Stimulated activated CD4-positive, alpha-beta T cell treated with anti-CD3 and anti-CD28 coated beads, Interleukin-12 subunit alpha, Interleukin-12 subunit beta, amount 100 ng/mL, for 4 hours (primary cell): ENCODE measurements around the gene IRF4.

ENCODE experiments used
- DNase-seq: peaks from one replicate; pipeline ENCODE4 v3.0.0-alpha.2; 2020

IRF4 gene

DNA sequence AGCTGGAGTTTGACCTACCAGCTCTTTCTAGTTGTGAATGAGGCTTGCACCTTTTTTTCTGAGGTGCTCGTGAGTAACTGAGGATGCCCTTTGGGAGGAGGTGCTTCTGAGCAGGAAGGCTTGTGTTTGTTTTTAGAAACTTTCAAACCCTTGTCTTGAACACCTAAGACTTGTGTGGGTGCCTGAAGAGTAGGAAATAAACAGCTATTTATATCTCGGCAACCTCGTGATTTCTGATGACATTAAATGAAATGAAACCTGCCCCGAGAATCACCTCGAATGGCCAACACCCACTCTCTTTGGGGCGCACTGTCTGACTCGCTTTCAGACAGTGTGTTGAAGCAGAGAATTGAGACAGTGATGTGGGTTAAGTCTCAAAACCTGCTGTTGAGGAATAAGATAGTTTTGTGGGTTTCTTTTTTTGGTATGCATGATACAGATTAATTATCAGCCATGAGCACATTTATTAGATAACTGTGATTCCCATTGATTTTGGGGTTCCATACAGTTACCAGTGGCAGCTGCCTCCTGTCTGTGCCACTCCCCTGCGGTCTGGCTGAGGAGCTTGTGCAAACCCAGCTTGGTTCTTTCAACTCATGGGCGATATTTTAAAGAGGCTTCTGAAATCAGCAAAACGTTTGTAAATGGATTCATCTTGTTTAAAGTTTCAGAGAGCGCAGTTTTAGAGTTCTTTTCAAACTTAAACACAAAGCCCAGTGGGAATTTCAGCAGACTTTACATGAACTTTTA is 8.4 kb downstream of the IRF4 start:
- no peak for DNase-seq

DNA sequence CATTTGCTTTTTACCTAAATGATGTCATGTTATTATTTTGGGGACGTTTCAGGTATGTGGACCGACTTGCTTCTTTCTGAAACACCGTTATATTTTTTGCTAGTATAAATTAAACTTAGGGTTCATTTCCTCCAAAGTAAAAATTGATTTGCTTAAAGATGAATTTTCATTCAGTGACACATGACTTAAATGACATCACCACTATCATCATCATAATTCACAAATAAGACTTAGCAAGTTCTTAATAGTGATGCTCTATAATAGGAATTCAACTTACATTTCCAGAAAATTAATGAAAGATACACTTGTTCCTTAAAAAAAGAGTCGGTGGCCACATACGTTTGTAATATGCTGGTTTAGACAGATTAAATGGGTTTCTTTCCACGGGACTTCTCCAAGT is 9.3 kb downstream of the IRF4 start:
- no peak for DNase-seq

DNA sequence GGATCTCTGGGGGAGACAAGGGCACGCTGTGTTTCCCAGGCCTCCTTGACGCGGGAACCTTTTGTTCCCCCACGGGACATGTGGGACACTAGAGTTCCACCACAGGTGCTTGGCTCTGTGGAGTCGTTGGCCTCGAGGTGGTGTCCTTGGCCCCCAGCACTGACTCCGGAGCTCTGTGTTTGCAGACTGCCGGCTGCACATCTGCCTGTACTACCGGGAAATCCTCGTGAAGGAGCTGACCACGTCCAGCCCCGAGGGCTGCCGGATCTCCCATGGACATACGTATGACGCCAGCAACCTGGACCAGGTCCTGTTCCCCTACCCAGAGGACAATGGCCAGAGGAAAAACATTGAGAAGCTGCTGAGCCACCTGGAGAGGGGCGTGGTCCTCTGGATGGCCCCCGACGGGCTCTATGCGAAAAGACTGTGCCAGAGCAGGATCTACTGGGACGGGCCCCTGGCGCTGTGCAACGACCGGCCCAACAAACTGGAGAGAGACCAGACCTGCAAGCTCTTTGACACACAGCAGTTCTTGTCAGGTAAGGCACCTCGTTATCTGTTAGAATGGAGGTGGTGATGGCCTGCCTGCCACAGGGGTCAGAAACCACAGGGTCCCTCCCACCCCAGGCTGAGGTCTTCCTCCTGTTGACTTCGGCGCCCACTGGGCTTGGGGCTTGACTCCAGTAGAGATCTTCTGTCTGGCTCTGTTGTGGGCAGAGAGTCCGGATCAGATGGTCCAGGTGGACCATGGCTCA is 9.9 kb downstream of the IRF4 start:
- no peak for DNase-seq

DNA sequence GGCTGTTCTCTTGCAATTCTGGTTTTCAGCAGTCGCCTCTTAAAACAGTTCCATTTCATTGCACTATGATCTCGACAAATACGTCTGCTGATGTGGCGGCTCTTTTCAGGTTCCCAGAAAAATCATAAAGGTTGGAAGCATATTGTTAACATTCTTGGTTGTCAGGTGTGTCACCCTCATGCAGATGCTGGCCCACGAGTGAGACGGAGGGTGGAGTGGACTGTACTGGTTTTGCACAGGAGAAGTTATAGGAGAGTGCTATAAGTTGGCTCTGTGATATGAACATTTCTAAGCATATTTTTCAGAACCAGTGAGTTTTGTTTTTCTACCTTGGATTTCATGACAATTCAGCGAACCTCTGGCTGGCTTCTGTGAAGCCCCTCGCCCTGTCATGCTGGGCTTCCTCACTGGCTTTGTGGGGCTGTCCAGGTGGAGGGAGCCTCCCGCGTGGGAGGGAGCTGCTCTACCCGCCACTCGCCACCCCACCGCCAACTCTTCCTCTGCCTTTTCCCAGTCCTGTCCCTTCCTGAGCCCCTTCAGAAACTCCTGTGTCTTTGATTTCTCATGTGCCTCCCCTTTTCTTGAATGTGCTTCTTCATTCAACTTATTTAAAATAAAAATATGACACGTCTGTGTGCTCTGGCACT is 10.6 kb downstream of the IRF4 start:
- DNase-seq, result no peak

DNA sequence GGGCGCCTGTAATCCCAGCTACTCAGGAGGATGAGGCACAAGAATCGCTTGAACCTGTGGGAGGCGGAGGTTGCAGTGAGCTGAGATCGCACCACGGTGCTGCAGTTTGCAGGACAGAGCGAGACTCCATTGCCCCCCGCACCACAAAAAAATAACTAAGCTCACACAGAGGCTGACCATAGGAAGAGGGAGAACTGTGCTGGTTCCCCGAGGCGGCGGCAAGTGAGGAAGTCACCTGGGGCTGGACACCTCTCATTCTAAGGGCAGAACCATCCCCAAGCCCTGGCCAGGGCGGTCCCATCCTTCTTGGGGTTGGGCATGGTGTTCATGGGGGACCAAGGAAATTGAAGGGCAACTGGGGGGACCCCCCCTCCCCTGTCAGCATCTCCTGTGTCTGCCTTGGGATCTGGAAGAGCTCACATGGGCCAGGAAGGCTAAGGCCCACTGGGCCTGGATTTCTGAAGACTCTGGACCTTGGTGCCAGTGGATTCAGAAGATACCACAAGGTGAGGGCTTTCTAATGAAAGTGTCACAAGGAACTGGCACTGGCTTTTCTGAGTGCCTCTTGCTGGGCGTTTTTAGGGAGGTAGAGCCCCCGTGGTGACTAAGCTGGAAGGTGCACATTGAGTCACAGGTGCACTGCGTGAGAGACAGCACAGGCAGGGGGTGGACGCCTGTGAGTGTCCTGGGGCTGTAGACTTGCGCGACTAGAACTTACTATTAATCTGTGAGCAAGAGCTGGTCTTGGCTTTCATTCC is 11.5 kb downstream of the IRF4 start:
- DNase-seq, result peak; percentile 56

DNA sequence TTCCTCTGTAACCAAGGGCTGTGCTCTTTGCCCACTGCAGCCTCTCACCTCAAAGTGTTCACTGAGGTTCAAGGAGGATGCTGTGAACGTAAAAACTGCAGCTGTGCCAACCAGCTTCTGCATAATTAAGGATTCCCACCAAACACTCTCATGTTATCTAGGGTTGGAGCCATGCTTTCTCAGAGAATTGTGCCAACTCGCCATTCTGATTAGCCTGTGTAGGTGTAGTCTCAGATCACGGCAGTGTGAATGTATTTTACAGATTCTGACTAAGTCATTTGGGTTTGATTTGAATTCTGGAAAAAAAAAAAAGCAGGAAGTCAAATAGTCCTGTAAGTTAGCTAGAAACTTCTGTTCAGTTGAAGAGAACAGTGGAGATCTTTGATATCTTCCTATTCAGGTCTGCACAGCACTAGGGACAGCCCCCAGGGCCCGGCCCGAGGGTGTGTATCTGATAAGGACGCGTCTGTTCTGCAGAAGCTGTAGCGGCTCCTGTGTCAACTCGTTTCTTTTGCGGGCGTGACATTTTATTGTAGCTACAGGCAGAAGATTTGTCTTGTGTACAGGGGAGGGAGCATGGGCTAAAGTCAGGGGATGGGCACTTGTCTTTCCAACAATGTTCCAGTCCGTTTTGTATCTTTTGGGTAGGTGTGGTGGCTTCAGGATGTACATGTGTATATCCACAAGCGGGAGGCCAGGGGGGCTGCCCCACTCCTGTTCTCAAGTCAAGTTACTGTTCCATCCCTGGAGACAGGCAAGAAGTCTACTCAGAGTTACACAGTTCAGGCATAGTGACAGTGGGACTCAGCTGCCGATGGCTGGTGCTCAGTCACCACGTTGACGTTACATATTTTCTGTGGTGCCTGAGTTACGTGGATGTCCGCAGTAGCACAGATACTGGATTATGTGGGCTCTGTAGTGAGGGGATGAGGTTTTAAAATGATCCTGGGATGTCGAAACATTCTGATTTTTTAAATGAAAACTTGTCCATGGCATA is 12.4 kb downstream of the IRF4 start:
- peak; percentile 56 for DNase-seq

DNA sequence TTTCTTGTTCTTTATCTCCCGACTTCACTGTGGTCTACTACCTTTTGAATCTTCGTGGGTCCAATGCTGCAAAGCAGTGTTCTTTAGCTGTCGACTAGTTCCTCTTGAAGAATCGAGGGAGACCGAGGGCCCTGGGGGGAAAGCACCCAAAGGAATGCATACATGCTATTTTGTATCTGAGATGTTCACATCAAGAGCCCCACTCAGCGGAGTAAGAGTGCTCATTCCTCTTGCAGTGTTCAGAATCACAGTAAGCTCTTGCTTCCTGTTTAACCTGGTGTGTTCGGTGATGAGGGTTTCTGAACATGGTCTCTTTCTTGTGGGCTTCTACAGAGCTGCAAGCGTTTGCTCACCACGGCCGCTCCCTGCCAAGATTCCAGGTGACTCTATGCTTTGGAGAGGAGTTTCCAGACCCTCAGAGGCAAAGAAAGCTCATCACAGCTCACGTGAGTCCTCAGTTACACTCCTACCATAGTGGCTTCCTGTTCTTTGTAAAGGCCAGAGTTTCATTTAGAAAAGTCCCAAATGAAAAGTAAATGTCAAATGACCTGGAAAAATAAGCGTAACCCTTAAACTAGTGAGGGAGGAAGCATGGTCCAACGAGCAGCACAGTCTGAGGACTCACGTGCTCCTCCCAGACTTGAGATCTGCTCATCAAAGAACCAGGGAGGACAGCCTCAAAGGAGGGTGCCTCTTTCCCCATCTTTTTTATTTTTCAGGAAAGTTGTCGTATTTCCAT is 13.3 kb downstream of the IRF4 start:
- DNase-seq, result no peak

DNA sequence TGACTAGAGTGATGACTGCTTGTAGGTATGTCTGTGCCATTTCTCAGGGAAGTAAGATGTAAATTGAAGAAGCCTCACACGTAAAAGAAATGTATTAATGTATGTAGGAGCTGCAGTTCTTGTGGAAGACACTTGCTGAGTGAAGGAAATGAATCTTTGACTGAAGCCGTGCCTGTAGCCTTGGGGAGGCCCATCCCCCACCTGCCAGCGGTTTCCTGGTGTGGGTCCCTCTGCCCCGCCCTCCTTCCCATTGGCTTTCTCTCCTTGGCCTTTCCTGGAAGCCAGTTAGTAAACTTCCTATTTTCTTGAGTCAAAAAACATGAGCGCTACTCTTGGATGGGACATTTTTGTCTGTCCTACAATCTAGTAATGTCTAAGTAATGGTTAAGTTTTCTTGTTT is 16.6 kb downstream of the IRF4 start:
- DNase-seq, result no peak

DNA sequence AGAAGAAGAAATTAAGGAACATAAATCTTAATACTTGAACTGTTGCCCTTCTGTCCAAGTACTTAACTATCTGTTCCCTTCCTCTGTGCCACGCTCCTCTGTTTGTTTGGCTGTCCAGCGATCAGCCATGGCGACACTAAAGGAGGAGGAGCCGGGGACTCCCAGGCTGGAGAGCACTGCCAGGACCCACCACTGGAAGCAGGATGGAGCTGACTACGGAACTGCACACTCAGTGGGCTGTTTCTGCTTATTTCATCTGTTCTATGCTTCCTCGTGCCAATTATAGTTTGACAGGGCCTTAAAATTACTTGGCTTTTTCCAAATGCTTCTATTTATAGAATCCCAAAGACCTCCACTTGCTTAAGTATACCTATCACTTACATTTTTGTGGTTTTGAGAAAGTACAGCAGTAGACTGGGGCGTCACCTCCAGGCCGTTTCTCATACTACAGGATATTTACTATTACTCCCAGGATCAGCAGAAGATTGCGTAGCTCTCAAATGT is 17.1 kb downstream of the IRF4 start:
- DNase-seq, result no peak

DNA sequence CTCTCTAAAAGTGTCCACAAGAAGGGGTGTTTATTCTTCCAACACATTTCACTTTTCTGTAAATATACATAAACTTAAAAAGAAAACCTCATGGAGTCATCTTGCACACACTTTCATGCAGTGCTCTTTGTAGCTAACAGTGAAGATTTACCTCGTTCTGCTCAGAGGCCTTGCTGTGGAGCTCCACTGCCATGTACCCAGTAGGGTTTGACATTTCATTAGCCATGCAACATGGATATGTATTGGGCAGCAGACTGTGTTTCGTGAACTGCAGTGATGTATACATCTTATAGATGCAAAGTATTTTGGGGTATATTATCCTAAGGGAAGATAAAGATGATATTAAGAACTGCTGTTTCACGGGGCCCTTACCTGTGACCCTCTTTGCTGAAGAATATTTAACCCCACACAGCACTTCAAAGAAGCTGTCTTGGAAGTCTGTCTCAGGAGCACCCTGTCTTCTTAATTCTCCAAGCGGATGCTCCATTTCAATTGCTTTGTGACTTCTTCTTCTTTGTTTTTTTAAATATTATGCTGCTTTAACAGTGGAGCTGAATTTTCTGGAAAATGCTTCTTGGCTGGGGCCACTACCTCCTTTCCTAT is 17.9 kb downstream of the IRF4 start:
- DNase-seq, result no peak

DNA sequence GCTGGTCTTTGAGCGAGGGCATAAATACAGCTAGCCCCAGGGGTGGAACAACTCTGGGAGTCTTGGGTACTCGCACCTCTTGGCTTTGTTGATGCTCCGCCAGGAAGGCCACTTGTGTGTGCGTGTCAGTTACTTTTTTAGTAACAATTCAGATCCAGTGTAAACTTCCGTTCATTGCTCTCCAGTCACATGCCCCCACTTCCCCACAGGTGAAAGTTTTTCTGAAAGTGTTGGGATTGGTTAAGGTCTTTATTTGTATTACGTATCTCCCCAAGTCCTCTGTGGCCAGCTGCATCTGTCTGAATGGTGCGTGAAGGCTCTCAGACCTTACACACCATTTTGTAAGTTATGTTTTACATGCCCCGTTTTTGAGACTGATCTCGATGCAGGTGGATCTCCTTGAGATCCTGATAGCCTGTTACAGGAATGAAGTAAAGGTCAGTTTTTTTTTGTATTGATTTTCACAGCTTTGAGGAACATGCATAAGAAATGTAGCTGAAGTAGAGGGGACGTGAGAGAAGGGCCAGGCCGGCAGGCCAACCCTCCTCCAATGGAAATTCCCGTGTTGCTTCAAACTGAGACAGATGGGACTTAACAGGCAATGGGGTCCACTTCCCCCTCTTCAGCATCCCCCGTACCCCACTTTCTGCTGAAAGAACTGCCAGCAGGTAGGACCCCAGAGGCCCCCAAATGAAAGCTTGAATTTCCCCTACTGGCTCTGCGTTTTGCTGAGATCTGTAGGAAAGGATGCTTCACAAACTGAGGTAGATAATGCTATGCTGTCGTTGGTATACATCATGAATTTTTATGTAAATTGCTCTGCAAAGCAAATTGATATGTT is 19.2 kb downstream of the IRF4 start:
- DNase-seq, result no peak

DNA sequence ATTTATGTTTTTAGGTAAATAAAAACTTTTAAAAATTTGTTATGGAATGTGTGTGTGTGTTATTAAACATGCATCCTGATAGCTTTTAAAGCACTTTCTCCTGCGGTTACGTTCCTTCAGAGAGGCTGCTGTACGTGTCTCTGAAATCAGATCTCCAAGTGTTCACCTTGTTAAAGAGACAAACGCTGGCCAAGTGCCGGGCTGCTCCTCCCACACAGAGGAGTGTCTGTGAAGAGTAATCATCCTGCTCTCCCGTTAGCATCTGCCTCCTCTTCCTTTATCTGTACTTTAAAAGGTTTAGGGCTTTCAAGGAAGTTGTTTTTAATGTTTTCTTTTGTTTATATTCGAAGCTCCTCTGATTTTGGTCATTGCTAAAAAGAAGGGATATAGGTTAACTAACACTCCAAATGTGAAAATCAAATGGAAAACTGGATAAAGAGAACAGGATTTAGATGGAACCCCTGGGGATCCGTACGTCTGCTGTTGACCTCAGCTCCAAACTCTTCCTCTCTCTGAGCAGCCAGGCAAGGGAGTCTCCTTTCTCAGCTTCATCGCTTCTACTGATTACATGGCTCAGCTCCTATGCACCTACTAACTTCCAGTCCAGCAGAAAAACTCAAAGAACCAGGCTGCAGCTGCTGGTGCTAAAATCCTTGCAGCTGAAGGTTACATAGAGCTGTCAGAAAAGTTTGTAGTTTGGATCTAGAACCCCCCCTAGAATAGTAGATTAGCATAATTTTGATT is 20.0 kb downstream of the IRF4 start:
- no peak for DNase-seq

DNA sequence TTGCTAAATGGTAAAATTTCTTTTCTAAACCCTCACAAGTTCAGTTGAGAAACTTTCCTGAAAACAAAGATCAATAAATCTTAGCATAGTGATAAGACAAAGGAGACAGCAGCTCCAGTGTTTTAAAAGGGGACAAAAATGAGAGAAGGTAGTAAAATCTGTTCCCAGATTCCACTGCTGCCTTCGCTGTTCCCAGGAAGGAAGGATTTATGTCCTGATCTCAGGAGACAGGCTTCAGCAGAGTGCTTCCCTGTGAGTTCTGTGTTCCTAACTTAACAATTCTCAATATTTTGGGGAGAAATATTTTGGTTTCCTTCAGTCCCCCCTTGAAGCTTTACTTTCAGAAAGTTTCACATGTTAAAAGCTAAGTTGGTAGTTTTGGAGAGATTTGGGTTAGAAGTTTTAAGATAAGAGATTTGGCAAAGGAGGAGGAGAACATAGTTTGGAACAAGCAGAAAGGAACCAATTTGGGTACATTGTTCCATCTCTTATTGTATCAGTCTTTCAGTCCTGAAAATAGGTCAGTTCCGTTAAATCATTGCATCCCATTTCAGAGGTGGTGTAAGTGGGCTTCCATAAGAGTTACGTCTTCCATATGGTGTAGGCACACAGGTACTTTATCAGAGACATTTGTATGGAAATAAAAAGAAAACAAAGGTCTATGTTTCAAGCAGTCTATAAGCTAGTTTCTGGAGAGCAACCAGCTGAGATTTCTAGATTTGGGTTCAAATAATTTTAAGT is 20.8 kb downstream of the IRF4 start:
- DNase-seq, result no peak

DNA sequence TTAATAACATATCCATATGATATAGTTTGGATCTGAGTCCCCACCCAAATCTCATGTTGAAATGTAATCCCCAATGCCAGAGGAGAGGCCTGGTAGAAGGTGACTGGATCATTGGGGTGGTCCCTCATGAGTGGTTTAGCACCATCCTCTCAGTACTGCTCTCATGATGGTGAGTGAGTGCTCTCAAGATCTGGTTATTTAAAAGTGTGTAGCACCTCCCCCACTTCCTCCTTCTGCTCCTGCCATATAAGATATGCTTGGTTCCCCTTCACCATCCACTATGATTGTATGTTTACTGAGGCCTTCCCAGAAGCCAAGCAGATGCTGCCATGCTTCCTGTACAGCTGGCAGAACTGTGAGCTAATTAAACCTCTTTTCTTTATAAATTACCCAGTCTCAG is 22.9 kb downstream of the IRF4 start:
- no peak for DNase-seq

DNA sequence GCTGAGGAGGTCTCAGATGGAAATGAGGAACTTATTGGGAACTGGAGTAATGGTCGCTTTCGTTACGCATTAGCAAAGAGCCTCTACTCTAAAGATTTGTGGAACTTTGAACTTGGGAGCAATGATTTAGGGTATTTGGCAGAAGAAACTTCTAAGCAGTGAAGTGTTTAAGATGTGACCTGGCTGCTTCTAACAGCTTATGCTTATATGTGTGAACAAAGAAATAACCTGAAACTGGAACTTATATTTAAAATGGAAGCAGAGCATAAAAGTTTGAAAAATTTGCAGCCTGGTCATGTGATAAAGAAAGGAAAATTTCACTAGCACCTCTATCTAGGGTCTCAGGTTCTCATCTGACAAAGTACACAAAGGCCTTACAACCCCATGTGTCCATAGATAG is 23.5 kb downstream of the IRF4 start:
- no peak for DNase-seq

DNA sequence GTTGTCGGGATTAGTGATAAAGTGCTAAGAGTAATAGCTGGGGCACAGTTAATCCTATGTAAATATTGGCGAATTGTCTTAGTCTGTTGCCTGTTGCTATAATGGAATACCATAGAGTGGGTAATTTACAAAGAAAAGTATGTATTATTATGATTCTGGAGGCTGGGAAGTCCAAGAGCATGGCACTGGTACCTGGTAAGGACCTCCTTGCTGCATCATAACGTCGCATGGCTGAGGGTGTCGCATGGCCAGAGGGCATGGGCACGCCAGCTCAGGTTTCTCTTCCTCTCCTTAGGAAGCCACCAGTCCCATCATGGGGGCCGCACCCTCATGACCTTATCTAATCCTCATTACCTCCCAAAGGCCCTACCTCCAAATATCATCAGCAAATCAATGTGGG is 29.7 kb downstream of the IRF4 start:
- DNase-seq, result no peak

DNA sequence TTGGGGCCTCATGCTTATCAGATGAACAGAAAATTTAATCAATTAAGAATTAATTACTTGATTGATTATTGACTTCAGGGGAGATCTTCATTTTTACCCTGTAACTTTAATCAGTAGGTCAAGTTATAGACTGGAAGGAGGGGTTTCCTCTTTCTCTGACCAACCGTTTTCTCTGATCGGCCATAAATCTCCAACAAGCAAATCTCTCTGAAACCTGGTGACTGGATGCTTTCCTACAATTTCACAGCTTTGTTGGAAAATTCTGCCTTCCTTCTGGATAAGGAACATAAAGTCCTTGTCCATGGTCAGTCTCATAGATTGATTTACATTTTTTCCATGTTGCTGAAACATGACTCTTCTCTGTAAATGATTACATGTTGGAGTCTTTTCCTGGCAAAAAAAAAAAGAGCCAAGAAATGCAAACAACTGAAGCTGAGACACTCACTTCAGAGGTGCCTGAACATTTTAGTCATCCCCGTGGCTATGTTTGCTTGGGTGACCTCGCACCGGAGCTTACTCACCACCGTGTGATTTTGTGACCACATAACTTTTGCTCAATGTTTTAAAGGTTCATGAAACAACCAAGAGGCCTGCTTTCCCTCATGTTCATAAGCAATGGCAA is 31.0 kb downstream of the IRF4 start:
- no peak for DNase-seq
